GM23248 (cell line): ENCODE results near the gene IL4R.

Experiments
- EZH2 ChIP-seq: fragments of 200-600 bp; sonication (generic); IDR thresholded peaks from 2 replicates; pipeline ENCODE4 v1.6.1; 2018; ENCODE audit warnings: antibody characterized with exemption, mild to moderate bottlenecking; ENCODE audit not compliant: insufficient read depth, poor library complexity, severe bottlenecking
- EZH2phosphoT487 ChIP-seq: fragments of 200-600 bp; sonication (generic); IDR thresholded peaks from 2 replicates; pipeline ENCODE4 v1.6.1; 2018; ENCODE audit warnings: antibody characterized with exemption, moderate library complexity, mild to moderate bottlenecking, low read depth; ENCODE audit not compliant: insufficient read depth

- no peak for TF ChIP-seq EZH2phosphoT487
- no peak for TF ChIP-seq EZH2
Observed at GRCh38 chr16:27313422-27314160, at the start of gene IL4R.
